GM19372 (cell line): ENCODE results near the gene TES.
"Not testable (repeated sequence)": the region's sequence is repeated elsewhere in the genome, so short reads cannot be mapped to it uniquely, and the experiment has no call there.

ENCODE experiments used
- ATAC-seq: cut with Tn5 transposase; IDR thresholded peaks from one replicate; pipeline ENCODE4 v1.9.1; 2021; ENCODE audit warnings: mild to moderate bottlenecking, low read depth, moderate library complexity; ENCODE audit not compliant: unreplicated experiment

TES gene

GRCh38 chr7:116273918-116274301 lies 63.6 kb downstream of the TES start:
- no peak for ATAC-seq

GRCh38 chr7:116277070-116277469 lies 66.7 kb downstream of the TES start:
- no peak for ATAC-seq

- ATAC-seq, result no peak
Measured at GRCh38 chr7:116279217-116279616, 68.9 kb downstream of the TES start.

- ATAC-seq, result no peak
Measured at GRCh38 chr7:116280803-116281202, 70.5 kb downstream of the TES start.

GRCh38 chr7:116283595-116284204 lies 73.4 kb downstream of the TES start:
- no peak for ATAC-seq

- ATAC-seq, result no peak
Measured at GRCh38 chr7:116284390-116284789, 74.1 kb downstream of the TES start.

GRCh38 chr7:116285252-116285651 lies 74.9 kb downstream of the TES start:
- no peak for ATAC-seq

- ATAC-seq, result no peak
Measured at GRCh38 chr7:116290740-116291139, 80.4 kb downstream of the TES start.

- no peak for ATAC-seq
Measured at GRCh38 chr7:116291937-116292336, 81.6 kb downstream of the TES start.

GRCh38 chr7:116292381-116292780 lies 82.0 kb downstream of the TES start:
- no peak for ATAC-seq

GRCh38 chr7:116293139-116293538 lies 82.8 kb downstream of the TES start:
- no peak for ATAC-seq

GRCh38 chr7:116293633-116294032 lies 83.3 kb downstream of the TES start:
- ATAC-seq, result no peak

- ATAC-seq, result not testable (repeated sequence)
Measured at GRCh38 chr7:116295903-116296302, 85.6 kb downstream of the TES start.

- ATAC-seq, result no peak
Measured at GRCh38 chr7:116298055-116298454, 87.7 kb downstream of the TES start.

- no peak for ATAC-seq
Measured at GRCh38 chr7:116298576-116298975, 88.2 kb downstream of the TES start.

GRCh38 chr7:116305485-116306408 lies 95.4 kb downstream of the TES start:
- ATAC-seq, result no peak

- no peak for ATAC-seq
Measured at GRCh38 chr7:116306409-116307048, 96.2 kb downstream of the TES start.

GRCh38 chr7:116307253-116307652 lies 96.9 kb downstream of the TES start:
- ATAC-seq, result no peak
